ENCODE data around the gene FHDC1. TPM values are rescaled to one million over a fixed set of nuclear protein-coding genes. Genes with fewer than 3 reads are reported as not detected.

The FHDC1 gene
- total RNA-seq, 1 experiment from 2014 or later, result 18.1 TPM

GRCh38 chr4:153001626-153002025 lies 65.5 kb downstream of the FHDC1 start:
- CTCF ChIA-PET, result interaction anchor here (0.7 to 2.3 kb wide), 3 partner anchors 51 to 126 kb away, joined by 3 to 9 read pairs (median 6); no protein-coding TSS in a partner anchor
- Mint-ChIP-seq H3K4me3 (no peak overlapping the region), H3K27ac (peak overlapping the region; percentile 6; the same call in 1 of the 2 replicates), H3K9me3 (no peaks in the 10 kb centered on the region), H3K36me3 (no peaks in the 10 kb centered on the region), H3K4me1 (peaks cover 51% of the 10 kb centered on the region), H3K27me3 (ENCODE audit: low read depth) (no peaks in the 10 kb centered on the region; the same call in 1 of the 2 replicates)
- ATAC-seq (peak; percentile 37), DNase-seq (ENCODE audit: low spot score) (no peak)
- POLR2A ChIA-PET, result interaction anchor here (1.1 kb wide), 1 partner anchor 12 kb away, joined by 3 read pairs; no protein-coding TSS in a partner anchor
- TF ChIP-seq GRHL2 (CRISPR knock-in tag; IDR thresholded peaks at IDR 0.05; ENCODE audit: insufficient replicate concordance, severe bottlenecking), result no peak
- TF ChIP-seq TP53 (CRISPR knock-in tag; IDR thresholded peaks at IDR 0.05), result 0 out of 2 replicates have a peak, but pooled peaks have one; percentile 29
- no peak for TF ChIP-seq ZNF281 (CRISPR knock-in tag; IDR thresholded peaks at IDR 0.05)
- TF ChIP-seq ZNF423 (CRISPR knock-in tag; IDR thresholded peaks at IDR 0.05), result 0 out of 2 replicates have a peak, but pooled peaks have one; percentile 34
- no peak for TF ChIP-seq NR1H2 (CRISPR knock-in tag; IDR thresholded peaks at IDR 0.05)
- TF ChIP-seq ELF4 (CRISPR knock-in tag; IDR thresholded peaks at IDR 0.05; ENCODE audit: low read depth), result no peak
- peak; percentile 53; the same call in 1 of the 2 replicates for TF ChIP-seq USF2 (CRISPR knock-in tag; IDR thresholded peaks at IDR 0.05)
- TF ChIP-seq PRDM15 (CRISPR knock-in tag; IDR thresholded peaks at IDR 0.05), result no peak
- no peak for TF ChIP-seq NFATC4 (CRISPR knock-in tag; IDR thresholded peaks at IDR 0.05)
- TF ChIP-seq ETV6 (CRISPR knock-in tag; IDR thresholded peaks at IDR 0.05), result peak; percentile 88; the same call in 1 of the 2 replicates
- TF ChIP-seq E2F1 (CRISPR knock-in tag; IDR thresholded peaks at IDR 0.05), result no peak
- no peak for TF ChIP-seq ZNF532 (CRISPR knock-in tag; IDR thresholded peaks at IDR 0.05; ENCODE audit: borderline replicate concordance)
- TF ChIP-seq ZNF425 (CRISPR knock-in tag; conservative IDR thresholded peaks at IDR 0.05), result no peak
- TF ChIP-seq AFF4 (CRISPR knock-in tag; IDR thresholded peaks at IDR 0.05; ENCODE audit: borderline replicate concordance), result no peak
- no peak for TF ChIP-seq ZMAT4 (CRISPR knock-in tag; IDR thresholded peaks at IDR 0.05)
- no peak for TF ChIP-seq TEAD1 (CRISPR knock-in tag; IDR thresholded peaks at IDR 0.05)
- TF ChIP-seq NFYB (CRISPR knock-in tag; conservative IDR thresholded peaks at IDR 0.05; ENCODE audit: low read depth), result no peak

All from WTC11 (cell line).